K562 (cell line): Measurements from ENCODE around the gene ZNF407.

Experiments
- CBFA2T2 ChIP-seq: fragments of 450-650 bp; conservative IDR thresholded peaks from 2 replicates; pipeline ENCODE4 v1.6.1; 2017; ENCODE audit warnings: mild to moderate bottlenecking
- ZNF133 ChIP-seq: fragments of 250-450 bp; sonication (Bioruptor Pico); IDR thresholded peaks from 2 replicates; pipeline ENCODE4 v1.4.0; 2020; ENCODE audit warnings: mild to moderate bottlenecking
- ZNF174 ChIP-seq: fragments of 250-450 bp; sonication (Bioruptor Pico); IDR thresholded peaks from 2 replicates; pipeline ENCODE4 v1.4.0; 2020; ENCODE audit warnings: mild to moderate bottlenecking
- ZNF668 ChIP-seq: fragments of 250-450 bp; sonication (Bioruptor Pico); IDR thresholded peaks from 2 replicates; pipeline ENCODE4 v1.8.0; 2022; ENCODE audit warnings: mild to moderate bottlenecking, inconsistent platforms
- TF ChIP-seq, protein P1 (sequence below): sonication (generic); formaldehyde crosslinking; IDR thresholded peaks from 2 replicates; pipeline ENCODE4 v1.8.0; 2022; ENCODE audit warnings: mild to moderate bottlenecking, missing genetic modification reagents
- TF ChIP-seq, protein P2 (sequence below), 2 experiments: fragments of 450-650 bp; formaldehyde crosslinking in 1 of 2; IDR thresholded peaks; 2 replicates each; pipeline versions ENCODE4 v1.4.0 to v1.6.1; 2014 to 2020; ENCODE audit warnings: mild to moderate bottlenecking in 2 of 2, borderline replicate concordance in 1 of 2, low read depth in 1 of 2

DNA sequence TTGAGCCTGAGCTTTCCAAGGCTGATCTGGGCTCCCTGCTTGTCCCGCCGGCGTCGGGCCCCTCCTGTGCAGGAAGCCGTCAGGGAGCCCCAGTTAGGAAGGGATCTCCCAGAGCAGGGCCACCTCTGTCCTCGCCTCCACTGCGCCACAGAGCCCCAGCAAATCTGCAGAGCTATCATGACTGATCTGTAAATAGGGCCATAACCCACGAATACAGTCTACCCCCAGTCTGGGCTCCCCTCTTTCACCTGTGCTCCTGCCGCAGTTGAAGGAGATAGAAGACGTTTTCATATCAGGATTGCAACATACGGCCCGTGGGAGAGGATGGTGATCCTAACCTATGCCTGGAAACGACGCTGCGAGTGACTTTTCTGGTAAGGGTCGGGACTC, 472.6 kb downstream of the ZNF407 start:
- TF ChIP-seq, protein P1, sequence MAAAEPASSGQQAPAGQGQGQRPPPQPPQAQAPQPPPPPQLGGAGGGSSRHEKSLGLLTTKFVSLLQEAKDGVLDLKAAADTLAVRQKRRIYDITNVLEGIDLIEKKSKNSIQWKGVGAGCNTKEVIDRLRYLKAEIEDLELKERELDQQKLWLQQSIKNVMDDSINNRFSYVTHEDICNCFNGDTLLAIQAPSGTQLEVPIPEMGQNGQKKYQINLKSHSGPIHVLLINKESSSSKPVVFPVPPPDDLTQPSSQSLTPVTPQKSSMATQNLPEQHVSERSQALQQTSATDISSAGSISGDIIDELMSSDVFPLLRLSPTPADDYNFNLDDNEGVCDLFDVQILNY (CRISPR knock-in tag): no peak
- TF ChIP-seq, protein P2, sequence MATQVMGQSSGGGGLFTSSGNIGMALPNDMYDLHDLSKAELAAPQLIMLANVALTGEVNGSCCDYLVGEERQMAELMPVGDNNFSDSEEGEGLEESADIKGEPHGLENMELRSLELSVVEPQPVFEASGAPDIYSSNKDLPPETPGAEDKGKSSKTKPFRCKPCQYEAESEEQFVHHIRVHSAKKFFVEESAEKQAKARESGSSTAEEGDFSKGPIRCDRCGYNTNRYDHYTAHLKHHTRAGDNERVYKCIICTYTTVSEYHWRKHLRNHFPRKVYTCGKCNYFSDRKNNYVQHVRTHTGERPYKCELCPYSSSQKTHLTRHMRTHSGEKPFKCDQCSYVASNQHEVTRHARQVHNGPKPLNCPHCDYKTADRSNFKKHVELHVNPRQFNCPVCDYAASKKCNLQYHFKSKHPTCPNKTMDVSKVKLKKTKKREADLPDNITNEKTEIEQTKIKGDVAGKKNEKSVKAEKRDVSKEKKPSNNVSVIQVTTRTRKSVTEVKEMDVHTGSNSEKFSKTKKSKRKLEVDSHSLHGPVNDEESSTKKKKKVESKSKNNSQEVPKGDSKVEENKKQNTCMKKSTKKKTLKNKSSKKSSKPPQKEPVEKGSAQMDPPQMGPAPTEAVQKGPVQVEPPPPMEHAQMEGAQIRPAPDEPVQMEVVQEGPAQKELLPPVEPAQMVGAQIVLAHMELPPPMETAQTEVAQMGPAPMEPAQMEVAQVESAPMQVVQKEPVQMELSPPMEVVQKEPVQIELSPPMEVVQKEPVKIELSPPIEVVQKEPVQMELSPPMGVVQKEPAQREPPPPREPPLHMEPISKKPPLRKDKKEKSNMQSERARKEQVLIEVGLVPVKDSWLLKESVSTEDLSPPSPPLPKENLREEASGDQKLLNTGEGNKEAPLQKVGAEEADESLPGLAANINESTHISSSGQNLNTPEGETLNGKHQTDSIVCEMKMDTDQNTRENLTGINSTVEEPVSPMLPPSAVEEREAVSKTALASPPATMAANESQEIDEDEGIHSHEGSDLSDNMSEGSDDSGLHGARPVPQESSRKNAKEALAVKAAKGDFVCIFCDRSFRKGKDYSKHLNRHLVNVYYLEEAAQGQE (IDR thresholded peaks at IDR 0.05; ENCODE audit: borderline replicate concordance): no peak
- TF ChIP-seq, protein P2 (CRISPR knock-in tag; IDR thresholded peaks at IDR 0.05; ENCODE audit: low read depth): no peak
- TF ChIP-seq CBFA2T2 (no peak), ZNF668 (CRISPR knock-in tag) (no peak), ZNF133 (CRISPR knock-in tag) (no peak), ZNF174 (no peak)
